Fibroblast of villous mesenchyme (primary cell): ENCODE results near the gene SLC6A7. TPM values are rescaled to one million over a fixed set of nuclear protein-coding genes. Genes with fewer than 3 reads are reported as not detected.

Source experiments
- DNase-seq: peaks from one replicate; pipeline ENCODE4 v3.0.0-alpha.2; 2010; ENCODE audit warnings: low read depth
- H3K4me3 ChIP-seq: 2 replicates; pipeline ENCODE4 v1.5.1; 2011; ENCODE audit warnings: low read depth, mild to moderate bottlenecking, low read length
- total RNA-seq: library from RNA; depleted of rRNA; stranded (reverse); fragments of >200 nt; gene quantifications from 2 replicates; pipeline ENCODE4 v1.2.3, GENCODE V29; 2012
- TF ChIP-seq, protein P1 (sequence below): IDR thresholded peaks from 2 replicates; pipeline ENCODE4 v1.5.1; 2012; ENCODE audit warnings: low read depth, mild to moderate bottlenecking, low read length; ENCODE audit not compliant: insufficient read depth

Gene SLC6A7
- total RNA-seq, 1 donor, result under 0.01 TPM

DNA sequence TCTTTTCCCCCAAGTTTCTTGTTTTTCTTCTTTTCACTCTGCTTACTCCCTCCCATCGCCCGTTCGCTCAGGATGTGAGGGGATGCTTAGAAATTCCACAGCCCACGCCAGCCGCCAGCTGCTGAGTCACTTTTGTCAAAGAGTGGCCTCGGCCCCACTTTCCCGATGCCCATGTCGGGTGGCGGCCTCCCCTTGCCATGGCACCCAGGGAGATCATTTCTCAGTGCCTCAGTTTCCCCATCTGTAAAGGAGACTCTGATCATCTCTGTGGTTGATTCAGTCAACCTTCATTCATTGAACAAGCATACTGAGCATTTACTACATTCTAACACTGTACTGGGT is 33.9 kb upstream of the SLC6A7 start:
- DNase-seq, result no peak
- TF ChIP-seq, protein P1, sequence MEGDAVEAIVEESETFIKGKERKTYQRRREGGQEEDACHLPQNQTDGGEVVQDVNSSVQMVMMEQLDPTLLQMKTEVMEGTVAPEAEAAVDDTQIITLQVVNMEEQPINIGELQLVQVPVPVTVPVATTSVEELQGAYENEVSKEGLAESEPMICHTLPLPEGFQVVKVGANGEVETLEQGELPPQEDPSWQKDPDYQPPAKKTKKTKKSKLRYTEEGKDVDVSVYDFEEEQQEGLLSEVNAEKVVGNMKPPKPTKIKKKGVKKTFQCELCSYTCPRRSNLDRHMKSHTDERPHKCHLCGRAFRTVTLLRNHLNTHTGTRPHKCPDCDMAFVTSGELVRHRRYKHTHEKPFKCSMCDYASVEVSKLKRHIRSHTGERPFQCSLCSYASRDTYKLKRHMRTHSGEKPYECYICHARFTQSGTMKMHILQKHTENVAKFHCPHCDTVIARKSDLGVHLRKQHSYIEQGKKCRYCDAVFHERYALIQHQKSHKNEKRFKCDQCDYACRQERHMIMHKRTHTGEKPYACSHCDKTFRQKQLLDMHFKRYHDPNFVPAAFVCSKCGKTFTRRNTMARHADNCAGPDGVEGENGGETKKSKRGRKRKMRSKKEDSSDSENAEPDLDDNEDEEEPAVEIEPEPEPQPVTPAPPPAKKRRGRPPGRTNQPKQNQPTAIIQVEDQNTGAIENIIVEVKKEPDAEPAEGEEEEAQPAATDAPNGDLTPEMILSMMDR, result no peak

DNA sequence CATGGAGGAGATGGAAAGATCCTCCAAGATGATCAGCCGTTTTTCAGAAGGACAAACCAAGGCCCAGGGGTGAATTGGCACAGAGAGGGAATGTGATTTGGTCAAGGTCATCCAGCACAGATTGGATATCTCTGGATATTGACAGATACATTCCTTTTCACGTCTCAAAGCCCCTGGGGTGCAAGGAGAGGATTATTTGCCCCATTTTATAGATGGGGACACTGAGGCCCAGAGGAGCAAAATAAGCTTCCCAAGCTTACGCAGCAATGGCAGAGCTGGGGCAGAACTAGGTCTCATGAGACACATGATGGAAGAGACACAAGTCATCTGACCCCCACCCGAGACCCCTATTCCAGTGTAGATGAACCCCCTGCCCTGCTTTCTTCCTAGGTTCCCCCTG is 33.3 kb upstream of the SLC6A7 start:
- DNase-seq, result no peak
- TF ChIP-seq, protein P1, result no peak
- peak overlapping the region; percentile 97 for H3K4me3 ChIP-seq

More for the DNA sequence above, 33.9 kb upstream of the SLC6A7 start:
- peak overlapping the region; percentile 97 for H3K4me3 ChIP-seq

DNA sequence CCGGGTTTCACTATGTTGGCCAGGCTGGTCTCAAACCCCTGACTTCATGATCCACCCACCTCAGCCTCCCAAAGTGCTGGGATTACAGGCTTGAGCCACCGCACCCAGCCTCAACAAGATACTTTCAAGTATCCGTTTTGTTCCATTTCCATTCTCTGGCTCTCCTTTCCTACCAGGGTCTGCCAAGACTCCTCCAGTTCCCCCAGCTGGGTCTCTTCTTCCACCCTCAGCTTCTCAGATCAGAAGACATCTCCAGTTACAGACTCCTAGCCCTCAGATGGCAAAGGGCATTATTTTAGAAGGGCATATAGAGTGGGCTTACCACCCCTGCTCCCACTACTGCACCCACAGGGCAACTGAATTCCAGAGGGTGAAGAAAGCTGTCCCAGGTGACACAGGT is 32.7 kb upstream of the SLC6A7 start:
- no peak for DNase-seq
- TF ChIP-seq, protein P1, result no peak
- H3K4me3 ChIP-seq, result no peak overlapping the region

DNA sequence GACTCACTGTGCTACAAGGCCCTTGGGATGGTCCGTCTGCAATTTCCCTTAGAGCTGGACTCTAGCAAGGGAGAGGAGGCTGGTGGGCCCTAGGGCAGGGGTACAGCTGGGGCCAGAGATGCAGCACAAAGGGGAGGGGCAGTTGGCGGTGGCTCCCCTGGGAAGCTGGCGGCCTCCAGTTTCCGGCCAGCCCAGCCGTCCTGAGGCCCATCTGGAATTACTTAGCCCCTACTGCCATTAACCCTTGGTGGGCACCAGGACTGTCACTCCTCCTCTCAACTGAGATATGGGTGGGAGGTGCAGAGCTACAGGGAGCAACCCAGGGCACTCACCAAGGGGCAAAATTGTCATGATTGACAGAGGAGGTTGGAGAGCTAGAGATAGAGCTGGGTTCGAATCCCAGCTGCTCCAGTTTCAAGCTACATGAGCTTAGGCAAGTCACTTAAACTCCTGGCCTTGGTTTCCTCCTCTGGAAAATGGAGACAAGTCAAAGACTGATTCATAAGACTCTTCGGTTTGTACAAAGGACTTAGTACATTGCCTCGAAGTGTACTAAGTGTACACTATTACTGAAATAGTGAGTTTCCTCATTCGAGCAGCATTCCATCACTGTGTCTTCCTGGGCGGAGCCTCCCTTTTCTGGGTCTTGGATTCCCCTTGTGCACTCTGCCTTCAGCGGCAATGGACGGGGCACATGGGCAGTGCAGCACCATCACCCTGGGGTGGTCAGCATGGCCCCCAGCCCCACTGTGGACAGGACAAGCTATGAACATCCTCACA is 31.5 kb upstream of the SLC6A7 start:
- DNase-seq, result peak; percentile 71
- TF ChIP-seq, protein P1, result no peak
- H3K4me3 ChIP-seq, result peak overlapping the region; percentile 0

DNA sequence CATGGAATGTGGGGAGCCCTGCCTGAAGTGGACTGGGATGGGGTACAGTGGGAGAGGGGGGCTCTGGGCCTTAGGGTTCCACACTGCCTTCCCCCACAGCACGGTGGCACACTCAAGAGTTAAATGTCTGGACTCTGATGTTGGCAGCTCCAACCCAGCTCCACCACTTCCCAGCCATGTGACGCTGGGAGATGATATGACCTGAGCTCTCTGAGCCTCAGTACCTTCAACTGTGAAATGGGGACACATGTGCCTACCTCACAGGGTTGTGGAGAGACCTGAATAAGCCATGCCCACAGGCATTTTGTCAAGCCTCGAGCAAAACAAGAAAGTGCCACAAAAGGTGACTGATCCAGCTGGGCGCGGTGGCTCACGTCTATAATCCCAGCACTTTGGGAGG is 30.8 kb upstream of the SLC6A7 start:
- TF ChIP-seq, protein P1, result no peak
- DNase-seq, result no peak
- no peak overlapping the region for H3K4me3 ChIP-seq

DNA sequence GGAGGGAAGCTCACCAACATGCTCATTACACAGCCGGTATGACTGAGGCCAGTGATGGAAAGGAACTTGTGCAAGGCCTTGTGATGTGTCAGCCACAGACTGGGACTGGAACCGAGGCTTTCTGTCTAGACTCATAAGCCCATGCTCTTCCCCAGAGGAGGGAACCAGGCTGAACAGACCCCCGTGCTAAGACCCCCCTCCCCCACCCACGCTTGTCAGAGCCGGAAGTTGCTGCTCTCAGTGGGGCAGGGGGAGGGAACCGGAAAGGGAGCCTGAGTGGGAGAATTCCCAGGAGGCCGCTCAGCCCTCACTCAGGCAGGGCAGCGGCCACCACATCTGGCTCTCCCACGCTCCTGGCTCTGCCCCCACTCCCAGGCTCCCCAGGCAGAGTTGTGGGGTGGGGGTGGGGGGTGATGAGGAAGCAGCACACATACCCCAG is 30.1 kb upstream of the SLC6A7 start:
- TF ChIP-seq, protein P1, result no peak
- H3K4me3 ChIP-seq, result no peak overlapping the region
- peak; percentile 93 for DNase-seq
